NCI-H526 (cell line): ENCODE measurements around the gene GSG1.
"Not testable (repeated sequence)": the region's sequence is repeated elsewhere in the genome, so short reads cannot be mapped to it uniquely, and the experiment has no call there.

ENCODE experiments used
- DNase-seq, 2 experiments: peaks; one replicate each; lab custom pipeline; 2025; lab: John Stamatoyannopoulos, UW

GSG1 gene

GRCh38 chr12:13090054-13090453 lies 13.4 kb downstream of the GSG1 start:
- no peak for DNase-seq

GRCh38 chr12:13088496-13088895 lies 15.0 kb downstream of the GSG1 start:
- no peak for DNase-seq

GRCh38 chr12:13087766-13088165 lies 15.7 kb downstream of the GSG1 start:
- no peak for DNase-seq

DNA sequence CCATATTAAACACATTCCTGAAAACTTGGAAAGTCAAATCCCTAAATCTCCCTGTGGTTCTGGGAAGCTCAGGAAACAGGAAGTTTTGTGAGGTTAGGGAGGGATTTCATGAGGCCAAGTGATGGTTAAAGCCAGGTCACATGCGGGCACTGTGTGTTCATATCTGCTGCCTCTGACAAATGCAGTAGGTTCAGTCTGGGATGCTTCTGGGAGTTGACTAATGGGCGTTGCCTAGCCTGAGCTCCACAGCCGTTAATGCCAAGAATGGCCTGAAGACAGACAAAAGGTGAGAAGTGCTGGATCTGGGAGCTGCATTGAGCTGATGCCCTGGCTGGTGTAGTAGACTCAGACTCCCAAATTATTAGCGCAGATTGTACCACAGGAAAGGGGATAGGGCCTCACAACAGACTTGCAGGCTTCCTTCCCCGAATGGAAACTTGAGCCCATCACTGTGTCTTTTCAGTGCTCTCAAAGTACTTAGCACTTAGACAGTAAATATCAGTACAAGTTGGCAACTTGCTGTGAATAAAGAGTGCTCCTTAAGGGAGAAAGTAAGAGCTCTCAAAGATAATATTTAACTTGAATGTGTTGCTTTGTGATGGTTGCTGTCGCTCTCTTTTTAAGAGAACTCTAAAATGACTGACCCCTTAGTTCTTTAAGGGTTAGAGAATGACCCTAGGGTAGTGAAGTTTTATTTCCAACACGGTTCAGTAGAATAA lies 17.3 kb downstream of the GSG1 start:
- DNase-seq, result no peak

GRCh38 chr12:13084898-13085640 lies 18.4 kb downstream of the GSG1 start:
- no peak for DNase-seq

GRCh38 chr12:13083638-13084037 lies 19.8 kb downstream of the GSG1 start:
- DNase-seq, result not testable (repeated sequence)

DNA sequence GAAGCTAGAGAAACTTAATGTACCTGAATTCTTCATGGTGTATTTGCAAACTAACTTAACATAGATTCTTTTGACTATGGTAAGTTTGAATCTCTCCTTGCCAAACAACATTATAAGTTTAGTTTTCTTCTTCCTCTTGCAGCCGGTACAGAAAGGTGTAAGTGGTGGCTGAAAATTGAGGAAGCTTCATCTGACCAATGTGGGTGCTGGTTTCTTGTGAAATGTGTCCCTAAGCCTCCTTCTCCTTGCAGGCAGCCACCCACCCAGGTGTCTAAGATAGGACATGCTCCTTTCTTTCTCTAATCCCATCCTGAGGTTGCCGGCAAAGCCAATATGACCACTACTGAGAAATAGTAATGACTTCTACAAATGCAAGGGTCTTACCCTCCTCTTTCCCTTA lies 20.6 kb downstream of the GSG1 start:
- DNase-seq, result no peak

GRCh38 chr12:13080266-13080665 lies 23.2 kb downstream of the GSG1 start:
- no peak for DNase-seq

DNA sequence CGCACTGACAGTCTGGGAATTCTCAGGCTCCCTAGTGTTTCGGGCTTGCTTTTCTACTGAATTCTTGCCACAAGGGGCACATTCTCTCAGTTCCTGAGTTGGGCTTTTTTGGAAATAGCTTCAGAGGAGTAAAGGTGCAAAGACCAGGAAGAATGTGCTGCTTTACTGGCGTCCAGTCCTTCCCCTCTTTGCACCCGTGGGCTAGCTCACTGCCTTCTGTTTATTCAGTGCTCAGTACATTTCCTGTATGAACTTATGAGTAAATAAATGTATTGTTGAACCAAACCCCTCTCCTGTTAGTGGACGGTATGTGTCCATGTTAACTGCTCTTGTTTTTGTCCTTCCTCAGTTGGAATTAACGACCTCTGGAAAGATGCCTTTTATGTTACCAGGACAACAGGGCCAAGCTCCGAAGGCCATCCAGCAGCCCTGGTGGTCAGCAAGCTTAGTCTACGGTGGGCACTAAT lies 24.0 kb downstream of the GSG1 start:
- no peak for DNase-seq

GRCh38 chr12:13075786-13076570 lies 27.5 kb downstream of the GSG1 start:
- DNase-seq, result no peak

DNA sequence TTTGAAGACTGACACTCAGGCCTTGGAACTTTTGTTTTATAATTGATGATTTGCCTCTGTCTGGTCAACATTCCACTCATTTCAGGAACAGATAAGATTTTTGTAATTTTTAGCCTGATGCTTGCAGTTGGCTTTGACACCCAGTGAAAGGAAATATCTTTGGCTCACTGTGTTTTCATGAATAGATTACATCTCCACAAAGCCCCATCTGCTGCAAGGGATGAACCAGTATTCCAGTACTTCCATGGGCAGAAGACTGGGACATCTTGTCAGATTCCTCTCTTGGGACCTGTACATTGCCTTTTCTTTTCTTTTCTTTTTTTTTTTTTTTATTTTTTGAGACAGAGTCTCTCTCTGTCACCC lies 28.4 kb downstream of the GSG1 start:
- no peak for DNase-seq

DNA sequence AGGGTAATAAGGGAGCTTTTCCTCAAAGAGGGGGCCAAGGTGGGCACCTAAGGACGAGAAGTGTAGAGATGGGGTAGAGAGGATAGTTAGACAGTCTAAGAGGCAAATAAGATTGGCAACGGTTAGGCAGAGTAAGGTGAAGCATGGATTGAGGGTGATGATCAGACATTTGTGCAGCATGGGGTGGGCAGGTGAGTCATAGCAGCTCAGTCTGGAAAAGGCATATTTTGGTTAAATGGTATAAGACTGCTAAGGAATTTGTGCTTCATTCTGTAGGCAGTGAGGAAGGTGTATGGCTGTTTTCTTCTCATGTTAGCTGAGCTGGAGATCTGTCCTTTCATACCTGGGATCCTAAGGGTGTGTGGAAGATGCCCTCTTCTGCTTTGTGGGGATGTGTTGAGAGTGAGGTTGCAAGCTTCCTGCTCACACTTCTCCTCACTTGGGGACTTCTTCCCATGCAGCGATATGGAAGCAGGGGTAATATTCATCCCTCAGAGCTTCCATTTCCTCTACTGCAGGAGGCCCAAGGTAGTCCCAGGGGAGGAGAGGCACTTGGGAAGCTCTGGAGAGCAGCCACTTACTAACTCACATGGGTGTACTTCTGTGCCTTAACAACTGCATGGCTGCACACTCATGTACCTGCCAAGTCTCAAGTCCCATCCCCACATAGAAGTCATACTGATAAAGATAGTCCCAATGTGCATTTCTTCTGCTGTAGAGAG lies 28.9 kb downstream of the GSG1 start:
- no peak for DNase-seq

GRCh38 chr12:13073173-13073572 lies 30.3 kb downstream of the GSG1 start:
- no peak for DNase-seq

- no peak for DNase-seq
These were observed 31.9 kb downstream of the GSG1 start for GRCh38 chr12:13071305-13072280.

GRCh38 chr12:13069380-13069779 lies 34.1 kb downstream of the GSG1 start:
- no peak for DNase-seq

DNA sequence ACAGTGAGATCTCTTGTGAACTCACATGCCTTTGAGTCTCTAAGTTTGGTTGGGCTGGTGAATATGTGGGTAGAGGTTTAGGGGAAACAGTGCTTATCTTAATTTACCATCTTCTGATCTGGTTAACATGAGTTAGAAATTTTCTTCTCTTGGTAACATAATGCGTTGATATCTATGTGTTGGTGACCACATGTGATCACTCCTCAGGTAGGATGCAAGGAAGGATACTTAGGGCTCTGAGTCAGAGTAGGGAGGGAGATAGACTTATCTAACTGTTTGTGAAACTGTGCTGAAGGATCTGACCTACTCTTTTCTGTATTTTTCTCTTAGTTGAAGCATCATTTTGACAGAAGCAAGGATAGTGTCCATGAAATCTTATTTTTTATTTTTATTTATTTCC lies 36.1 kb downstream of the GSG1 start:
- no peak for DNase-seq

DNA sequence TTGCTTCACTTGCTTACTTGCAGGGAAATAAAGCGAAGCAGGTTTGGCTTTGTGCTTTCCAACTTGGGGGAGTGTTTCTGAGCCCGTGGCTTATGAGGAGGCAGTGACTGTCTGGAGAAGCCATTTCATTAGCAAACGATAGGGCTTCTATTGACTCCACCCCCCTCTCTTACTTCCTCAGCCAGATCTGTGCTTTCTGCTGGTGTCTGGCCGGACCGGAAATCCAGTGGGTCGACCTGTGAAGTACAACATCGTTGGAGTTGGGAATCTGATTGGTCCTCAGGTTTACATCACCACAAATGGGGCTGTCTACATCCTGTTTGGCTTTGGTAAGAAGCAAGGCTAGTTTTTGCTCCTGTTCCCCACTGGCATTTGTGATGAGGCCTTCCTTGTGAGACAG lies 37.0 kb downstream of the GSG1 start:
- DNase-seq, result no peak

DNA sequence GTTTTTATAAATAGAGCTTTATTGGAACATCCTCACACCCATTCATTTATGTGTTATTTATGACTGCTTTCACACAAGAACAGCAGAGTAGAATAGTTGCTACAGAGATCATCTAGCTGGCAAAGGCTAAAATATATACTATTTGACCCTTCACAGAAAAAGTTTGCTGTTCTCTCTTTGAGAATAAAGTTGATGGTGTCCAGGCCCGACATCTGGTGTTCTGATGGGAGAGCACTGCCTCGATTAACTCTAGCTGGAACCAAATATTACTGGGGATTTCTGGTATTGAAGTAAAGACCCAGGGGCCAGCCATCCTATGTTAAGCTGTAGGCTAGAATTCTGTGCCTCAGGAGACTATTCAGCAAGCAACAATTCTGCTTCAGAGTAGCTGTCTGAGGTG lies 37.5 kb downstream of the GSG1 start:
- DNase-seq, result no peak

DNA sequence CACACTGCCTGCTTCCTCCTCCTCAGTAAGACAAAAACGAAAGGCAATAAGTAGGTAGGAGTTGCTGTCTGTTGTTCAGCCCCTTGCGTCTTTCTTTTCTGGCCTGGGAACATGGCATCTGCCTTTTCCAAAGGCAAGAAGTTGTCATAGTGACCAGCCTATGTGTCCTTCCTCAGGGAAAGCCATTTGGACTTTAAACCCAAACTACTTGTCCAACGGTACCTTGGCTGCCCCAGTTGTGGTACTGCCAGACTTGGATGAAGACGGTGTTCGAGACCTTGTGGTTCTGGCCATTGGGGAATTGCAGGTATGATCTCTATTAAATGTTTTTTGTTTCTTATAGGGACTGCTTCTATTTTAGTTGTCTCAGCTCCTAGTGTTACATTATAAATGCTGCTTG lies 40.8 kb downstream of the GSG1 start:
- DNase-seq, result no peak

- no peak for DNase-seq
These were observed 42.1 kb downstream of the GSG1 start for GRCh38 chr12:13061377-13061776.

DNA sequence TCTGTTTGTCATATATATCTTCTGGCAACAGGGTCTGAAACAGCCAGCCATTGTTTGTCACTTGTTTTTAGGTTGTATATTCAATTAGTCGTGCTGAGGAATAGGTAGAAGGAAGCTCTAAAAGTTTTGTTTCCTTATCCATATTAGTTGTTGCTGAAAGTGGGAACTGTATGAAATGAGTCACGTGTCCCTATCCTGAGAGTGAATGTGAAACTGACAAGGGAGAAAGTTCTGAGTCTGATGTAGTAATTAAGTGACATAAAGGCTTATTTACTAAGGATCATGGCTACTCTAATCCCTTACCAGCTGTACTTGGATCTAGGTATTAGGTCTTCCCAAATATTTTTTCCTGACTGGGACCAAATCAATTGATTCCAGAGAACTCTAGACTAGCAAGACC lies 42.9 kb downstream of the GSG1 start:
- DNase-seq, result no peak
